Measurements from ENCODE around the gene ARPC5. TPM values are rescaled to one million over a fixed set of nuclear protein-coding genes. Genes with fewer than 3 reads are reported as not detected.
A peak's percentile ranks its signal among the peaks of the same experiment; 100 is the strongest.

Gene ARPC5
- total and polyA plus RNA-seq, 9 of the 15 experiments (the other 6 are each of a cell fraction or from before 2014, with no cell fraction given), result 71.8 to 150 (median 91.6) TPM

GRCh38 chr1:183609313-183609712 is 26.3 kb downstream of the ARPC5 start (continued):
- no peak for TF ChIP-seq THRAP3 (IDR thresholded peaks at IDR 0.05; ENCODE audit: borderline replicate concordance)
- no peak for TF ChIP-seq KAT8 (IDR thresholded peaks at IDR 0.05; ENCODE audit: low read depth)
- TF ChIP-seq HSF4 (CRISPR knock-in tag; IDR thresholded peaks at IDR 0.05; ENCODE audit: borderline replicate concordance), result no peak
- no peak for TF ChIP-seq DPF2 (IDR thresholded peaks at IDR 0.05)
- TF ChIP-seq MBD1 (CRISPR knock-in tag; IDR thresholded peaks at IDR 0.05), result no peak
- TF ChIP-seq U2AF2 (optimal IDR thresholded peaks at IDR 0.05; ENCODE audit: low read depth, low read length), result no peak
- no peak for TF ChIP-seq RFX7 (CRISPR knock-in tag; IDR thresholded peaks at IDR 0.05)
- TF ChIP-seq CBFB (CRISPR knock-in tag; IDR thresholded peaks at IDR 0.05), result no peak
- no peak for TF ChIP-seq FOXP4 (CRISPR knock-in tag; IDR thresholded peaks at IDR 0.05; ENCODE audit: borderline replicate concordance)
- TF ChIP-seq KDM5B (IDR thresholded peaks at IDR 0.05; ENCODE audit: insufficient replicate concordance, low read depth, low read length), result no peak
- TF ChIP-seq ZFP91 (CRISPR knock-in tag; IDR thresholded peaks at IDR 0.05), result no peak
- no peak for TF ChIP-seq CHAMP1 (IDR thresholded peaks at IDR 0.05)
- TF ChIP-seq TCF7 (IDR thresholded peaks at IDR 0.05; ENCODE audit: borderline replicate concordance), result no peak
- TF ChIP-seq CTCF (IDR thresholded peaks at IDR 0.05 in 2 of 3, conservative IDR thresholded peaks at IDR 0.05 in 1 of 3; ENCODE audit: insufficient read depth in 2 of 3, low read depth in 1 of 3, low read length in 3 of 3), result peak; percentile 52 to 76 (median 76)
- no peak for TF ChIP-seq PBX2 (CRISPR knock-in tag; IDR thresholded peaks at IDR 0.05; ENCODE audit: low read depth)
- TF ChIP-seq PBX2 (tag; conservative IDR thresholded peaks at IDR 0.05; ENCODE audit: low read depth), result peak; percentile 62

Measured in K562 (cell line).